GM12878 (cell line): ENCODE data around the gene NCMAP. TPM values are rescaled to one million over a fixed set of nuclear protein-coding genes. Genes with fewer than 3 reads are reported as not detected.

Experiments used
- ATAC-seq: fragments of 200-7000 bp; cut with Tn5 transposase; 3 replicates; pipeline ENCODE4 v1.9.1; 2020; ENCODE audit warnings: mild to moderate bottlenecking, moderate library complexity
- BruUV-seq: library from RNA; stranded (reverse); fragments of 400-500 nt; replicated peaks from 2 replicates; lab custom pipeline; 2021; lab: Mats Ljungman, UMichigan
- CTCF ChIA-PET: fragments of 300-600 bp; sonication (Branson Sonifier 250); formaldehyde crosslinking; extraction: SDS; loops from one replicate; lab custom pipeline; 2021; ENCODE audit warnings: inconsistent platforms; lab: Yijun Ruan, JAX
- POLR2A ChIA-PET: fragments of 350-600 bp; formaldehyde crosslinking; extraction: SDS; loops from one replicate; lab custom pipeline; 2021; ENCODE audit warnings: inconsistent platforms; lab: Charles Lee
- RAD21 ChIA-PET: fragments of 300-600 bp; sonication (Branson Sonifier 250); formaldehyde crosslinking; loops from one replicate; lab custom pipeline; 2023; ENCODE audit warnings: antibody characterized with exemption; ENCODE audit not compliant: unreplicated experiment; lab: Charles Lee
- SMC1A ChIA-PET: fragments of 300-600 bp; sonication (Branson Sonifier 250); formaldehyde crosslinking; loops from one replicate; lab custom pipeline; 2023; ENCODE audit not compliant: unreplicated experiment, uncharacterized antibody; lab: Charles Lee
- DNase-seq: peaks from one replicate; pipeline ENCODE4 v3.0.0-alpha.2; 2011; ENCODE audit warnings: low read depth, low spot score
- FAIRE-seq: peaks from 3 replicates; lab custom pipeline; 2011; peaks lifted over from hg19 to GRCh38; lab: Jason Lieb, UNC
- H2AFZ ChIP-seq: 2 replicates; pipeline ENCODE4 v1.6.0; 2011; ENCODE audit warnings: low read depth, low read length, control low read depth; ENCODE audit not compliant: control insufficient read depth
- H3K27ac ChIP-seq: 2 replicates; pipeline ENCODE4 v1.5.1; 2011; ENCODE audit warnings: control low read depth; ENCODE audit not compliant: control insufficient read depth, insufficient read depth
- H3K27me3 ChIP-seq, 2 experiments: replicated peaks in 1 of 2; 2 replicates each; pipeline versions ENCODE4 v1.6.0 to v1.6.1; 2011; ENCODE audit warnings: low read length in 1 of 2; ENCODE audit not compliant: control insufficient read depth in 2 of 2, insufficient read depth in 2 of 2
- H3K36me3 ChIP-seq, 2 experiments: 2 replicates each; pipeline ENCODE4 v1.5.1; 2011; ENCODE audit warnings: low read length in 1 of 2; ENCODE audit not compliant: control insufficient read depth in 2 of 2, insufficient read depth in 2 of 2
- H3K4me1 ChIP-seq: 2 replicates; pipeline ENCODE4 v1.6.1; 2011; ENCODE audit warnings: mild to moderate bottlenecking, low read length, moderate library complexity, mixed read lengths; ENCODE audit not compliant: control insufficient read depth, insufficient read depth
- H3K4me2 ChIP-seq: 2 replicates; pipeline ENCODE4 v1.6.0; 2011; ENCODE audit warnings: control low read depth; ENCODE audit not compliant: control insufficient read depth, insufficient read depth
- H3K4me3 ChIP-seq: fragments of 200-600 bp; sonication (generic); 2 replicates; pipeline ENCODE4 v1.5.1; 2016
- H3K79me2 ChIP-seq: 2 replicates; pipeline ENCODE4 v1.6.0; 2011; ENCODE audit warnings: low read length; ENCODE audit not compliant: control insufficient read depth, insufficient read depth
- H3K9ac ChIP-seq: 2 replicates; pipeline ENCODE4 v1.8.0; 2011; ENCODE audit warnings: low read length, control low read depth, mixed read lengths; ENCODE audit not compliant: control insufficient read depth, insufficient read depth
- H3K9me3 ChIP-seq: replicated peaks from 3 replicates; pipeline ENCODE4 v1.5.1; 2011; ENCODE audit warnings: mild to moderate bottlenecking, low read length; ENCODE audit not compliant: control insufficient read depth, insufficient read depth
- H4K20me1 ChIP-seq: 2 replicates; pipeline ENCODE4 v1.6.0; 2011; ENCODE audit not compliant: control insufficient read depth, insufficient read depth
- ATF7 ChIP-seq: fragments of 450-650 bp; IDR thresholded peaks from 2 replicates; pipeline ENCODE4 v1.6.1; 2016; ENCODE audit warnings: low read depth, mild to moderate bottlenecking
- BACH1 ChIP-seq: fragments of 450-650 bp; IDR thresholded peaks from 2 replicates; pipeline ENCODE4 v1.6.1; 2017; ENCODE audit warnings: mild to moderate bottlenecking, borderline replicate concordance
- BCL3 ChIP-seq: IDR thresholded peaks from 2 replicates; pipeline ENCODE4 v1.6.1; 2011; ENCODE audit warnings: borderline replicate concordance, low read depth, mild to moderate bottlenecking, moderate library complexity, low read length; ENCODE audit not compliant: insufficient read depth, poor library complexity, severe bottlenecking
- CHD1 ChIP-seq: IDR thresholded peaks from 2 replicates; pipeline ENCODE4 v1.6.1; 2012; ENCODE audit warnings: low read depth, low read length, improper control_type of control experiment
- MEF2A ChIP-seq: IDR thresholded peaks from 2 replicates; pipeline ENCODE4 v1.6.1; 2011; ENCODE audit warnings: low read depth, mild to moderate bottlenecking, low read length, moderate library complexity; ENCODE audit not compliant: insufficient read depth
- MYB ChIP-seq: fragments of 150-350 bp; IDR thresholded peaks from 2 replicates; pipeline ENCODE4 v1.6.1; 2014; ENCODE audit warnings: mild to moderate bottlenecking, low read depth, low read length, borderline replicate concordance
- PKNOX1 ChIP-seq: fragments of 450-650 bp; IDR thresholded peaks from 2 replicates; pipeline ENCODE4 v1.6.1; 2016; ENCODE audit warnings: mild to moderate bottlenecking
- RB1 ChIP-seq: fragments of 450-650 bp; formaldehyde crosslinking; IDR thresholded peaks from 2 replicates; pipeline ENCODE4 v1.6.1; 2017; ENCODE audit warnings: mild to moderate bottlenecking, borderline replicate concordance
- SMARCA5 ChIP-seq: fragments of 450-650 bp; IDR thresholded peaks from 2 replicates; pipeline ENCODE4 v1.6.1; 2017; ENCODE audit warnings: mild to moderate bottlenecking
- SREBF1 ChIP-seq: IDR thresholded peaks from 2 replicates; pipeline ENCODE4 v1.6.1; 2012; ENCODE audit warnings: mild to moderate bottlenecking, low read length
- SREBF2 ChIP-seq: IDR thresholded peaks from 2 replicates; pipeline ENCODE4 v1.6.1; 2012; ENCODE audit warnings: mild to moderate bottlenecking, low read length
- STAT3 ChIP-seq: IDR thresholded peaks from 2 replicates; pipeline ENCODE4 v1.6.1; 2011; ENCODE audit warnings: low read depth, low read length, improper control_type of control experiment
- SUZ12 ChIP-seq: fragments of 200-600 bp; sonication (generic); IDR thresholded peaks from one replicate; pipeline ENCODE4 v1.6.1; 2018; ENCODE audit warnings: antibody characterized with exemption, mild to moderate bottlenecking; ENCODE audit not compliant: unreplicated experiment
- WGBS: methylation state at CpG from one replicate; pipeline ENCODE4 v1.1.6; 2016; ENCODE audit warnings: low lambda C conversion rate; ENCODE audit not compliant: insufficient replicate concordance, insufficient coverage; ENCODE audit errors: missing lambda C conversion rate; 5-methylcytosine and 5-hydroxymethylcytosine counted together
- in situ Hi-C: fragments of 300-500 bp; cut with MboI; formaldehyde crosslinking; loops from 9 replicates; pipeline ENCODE4 v1.14.3; 2018; ENCODE audit warnings: mixed read lengths
- intact Hi-C: fragments of 100-400 bp; cut with micrococcal nuclease; formaldehyde crosslinking; loops from one replicate; pipeline ENCODE4 v1.14.2; 2022; ENCODE audit not compliant: unreplicated experiment
- polyA plus RNA-seq, 11 experiments: library from polyadenylated mRNA; depleted of rRNA in 4 of 11; unstranded in 6 of 11; stranded (reverse) in 5 of 11; fragments of >200 nt; fragmentation: Nextera tagmentation in 4 of 11; fragmentation: Illumina TruSeq in 1 of 11; extraction: Ambion mirVana in 4 of 11; extraction: Trizol in 1 of 11; gene quantifications; 1 replicate in 1 of 11; 2 replicates in 10 of 11; pipeline versions ENCODE4 v1.2.1 to v1.2.3, GENCODE V29; 2011 to 2016; ENCODE audit warnings: inconsistent platforms in 2 of 11, missing spikeins in 2 of 11, low read depth in 1 of 11
- total RNA-seq, 4 experiments: library from RNA; depleted of rRNA in 3 of 4; stranded (reverse); fragments of >200 nt in 3 of 4; fragmentation: Illumina TruSeq in 1 of 4; extraction: Trizol in 1 of 4; gene quantifications; 2 replicates each; pipeline versions ENCODE4 v1.2.1 to v1.2.3, GENCODE V29; 2013 to 2021

Gene NCMAP
- total and polyA plus RNA-seq, 10 of the 15 experiments (the other 5 are each of a cell fraction or from before 2014, with no cell fraction given), result not detected

GRCh38 chr1:24622218-24622617 lies 66.3 kb downstream of the NCMAP start (continued):
- TF ChIP-seq RB1, result no peak
- TF ChIP-seq SREBF2, result no peak
- TF ChIP-seq MEF2A, result no peak
- TF ChIP-seq ATF7, result no peak
- TF ChIP-seq CHD1, result no peak
- TF ChIP-seq BCL3, result no peak
- TF ChIP-seq, all 136 proteins: peak for 0

GRCh38 chr1:24632832-24633175 lies 76.9 kb downstream of the NCMAP start:
- ATAC-seq, result no peak

More at GRCh38 chr1:24632832-24633175, 76.9 kb downstream of the NCMAP start:
- Histone ChIP-seq H3K4me2 (no peak overlapping the region), H4K20me1 (no peaks in the 10 kb centered on the region), H3K4me3 (no peak overlapping the region), H3K27ac (no peak overlapping the region), H3K9me3 (no peaks in the 10 kb centered on the region), H3K36me3 (no peaks in the 10 kb centered on the region), H3K79me2 (no peaks in the 10 kb centered on the region), H3K27me3 (no peaks in the 10 kb centered on the region), H2AFZ (no peak overlapping the region), H3K4me1 (no peaks in the 10 kb centered on the region), H3K9ac (no peak overlapping the region)
- ChIA-PET POLR2A (no interaction called here), CTCF (interaction anchor here (0.7 to 4.1 kb wide), 5 partner anchors 22 to 434 kb away, joined by 3 to 21 read pairs (median 3); no protein-coding TSS in a partner anchor), SMC1A (interaction anchor here (0.5 to 2.1 kb wide), 3 partner anchors 202 to 242 kb away, joined by 4 to 6 read pairs (median 4); no protein-coding TSS in a partner anchor), RAD21 (no interaction called here)
- FAIRE-seq (no peak), DNase-seq (no peak)
- in situ Hi-C loops (loop anchor here (5.0 kb wide), 1 partner anchor 431 kb away; no protein-coding TSS in a partner anchor), intact Hi-C loops (no loop called here)
- TF ChIP-seq PKNOX1, result no peak
- TF ChIP-seq SUZ12, result no peak
- TF ChIP-seq STAT3, result no peak
- TF ChIP-seq BCL3, result no peak
- no peak for TF ChIP-seq SREBF1
- no peak for TF ChIP-seq SMARCA5
- no peak for TF ChIP-seq MYB
- no peak for TF ChIP-seq BACH1
- no TSS peak for BruUV-seq
- WGBS, result 82% methylated on average over 1 of the region's 1 CpG
